GM18951 (cell line): ENCODE measurements around the gene GPC3.

Experiments used
- POLR2A ChIP-seq: IDR thresholded peaks from 4 replicates; pipeline ENCODE4 v1.6.1; 2011; ENCODE audit warnings: mild to moderate bottlenecking; ENCODE audit not compliant: insufficient read length, insufficient read depth; ENCODE audit errors: extremely low read depth
- in situ Hi-C: fragments of 300-500 bp; cut with MboI; formaldehyde crosslinking; loops from one replicate; pipeline ENCODE4 v1.12.0; 2022; ENCODE audit warnings: low sequenced_read_pairs, mixed read lengths, inconsistent platforms; ENCODE audit not compliant: unreplicated experiment

The GPC3 gene

GRCh38 chrX:133658293-133658911 lies 327.0 kb downstream of the GPC3 start:
- TF ChIP-seq POLR2A: no peak
- in situ Hi-C loops: no loop called here

- TF ChIP-seq POLR2A: no peak
- in situ Hi-C loops: no loop called here
These were observed 329.8 kb downstream of the GPC3 start for GRCh38 chrX:133655275-133656265.

- in situ Hi-C loops: no loop called here
- TF ChIP-seq POLR2A: no peak
These were observed 330.6 kb downstream of the GPC3 start for GRCh38 chrX:133654811-133655210.

GRCh38 chrX:133653358-133653757 lies 332.0 kb downstream of the GPC3 start:
- TF ChIP-seq POLR2A: no peak
- in situ Hi-C loops: no loop called here

- in situ Hi-C loops: no loop called here
These were observed 333.2 kb downstream of the GPC3 start for GRCh38 chrX:133652185-133652584.

GRCh38 chrX:133650239-133650638 lies 335.2 kb downstream of the GPC3 start:
- no peak for TF ChIP-seq POLR2A
- in situ Hi-C loops: no loop called here

More at GRCh38 chrX:133652185-133652584, 333.2 kb downstream of the GPC3 start:
- TF ChIP-seq POLR2A: no peak

- in situ Hi-C loops: no loop called here
- no peak for TF ChIP-seq POLR2A
These were observed 335.7 kb downstream of the GPC3 start for GRCh38 chrX:133649651-133650050.

GRCh38 chrX:133648594-133648993 lies 336.8 kb downstream of the GPC3 start:
- in situ Hi-C loops: no loop called here
- TF ChIP-seq POLR2A: no peak

GRCh38 chrX:133646719-133647116 lies 338.7 kb downstream of the GPC3 start:
- in situ Hi-C loops: no loop called here
- TF ChIP-seq POLR2A: no peak

GRCh38 chrX:133645977-133646718 lies 339.2 kb downstream of the GPC3 start:
- in situ Hi-C loops: no loop called here
- no peak for TF ChIP-seq POLR2A

- in situ Hi-C loops: no loop called here
- TF ChIP-seq POLR2A: no peak
These were observed 340.1 kb downstream of the GPC3 start for GRCh38 chrX:133645256-133645655.

- in situ Hi-C loops: no loop called here
These were observed 345.0 kb downstream of the GPC3 start for GRCh38 chrX:133640161-133641015.

GRCh38 chrX:133639726-133640125 lies 345.7 kb downstream of the GPC3 start:
- in situ Hi-C loops: no loop called here

More at GRCh38 chrX:133640161-133641015, 345.0 kb downstream of the GPC3 start:
- no peak for TF ChIP-seq POLR2A

GRCh38 chrX:133638285-133638684 lies 347.1 kb downstream of the GPC3 start:
- TF ChIP-seq POLR2A: no peak
- in situ Hi-C loops: no loop called here

More at GRCh38 chrX:133639726-133640125, 345.7 kb downstream of the GPC3 start:
- TF ChIP-seq POLR2A: no peak
